ENCODE results near the gene FCHSD2.

- no peak for TF ChIP-seq EP300 (IDR thresholded peaks at IDR 0.05)
- no peak for TF ChIP-seq CTCF (IDR thresholded peaks at IDR 0.05)
- no peak for TF ChIP-seq POLR2AphosphoS5 (IDR thresholded peaks at IDR 0.05)
Observed at GRCh38 chr11:73074319-73074718, 67.8 kb downstream of the FCHSD2 start.

All from suprapubic skin (tissue), 4 donors.